AG10803 (cell line): ENCODE measurements around the gene ATP8A2.

ENCODE experiments used
- DNase-seq: peaks from one replicate; pipeline ENCODE4 v3.0.0; 2010; ENCODE audit warnings: low read depth
- H3K4me3 ChIP-seq: 2 replicates; pipeline ENCODE4 v1.5.1; 2011; ENCODE audit warnings: mild to moderate bottlenecking, low read length, control low read depth
- CTCF ChIP-seq: conservative IDR thresholded peaks from 2 replicates; pipeline ENCODE4 v1.5.1; 2011; ENCODE audit warnings: mild to moderate bottlenecking, low read length, control low read depth, inconsistent platforms

The ATP8A2 gene

GRCh38 chr13:26024558-26024957, 652.8 kb downstream of the ATP8A2 start:
- no peak overlapping the region for H3K4me3 ChIP-seq
- DNase-seq, result no peak
- no peak for TF ChIP-seq CTCF

- no peak for DNase-seq
- H3K4me3 ChIP-seq, result no peak overlapping the region
- TF ChIP-seq CTCF, result no peak
These were observed 653.4 kb downstream of the ATP8A2 start for GRCh38 chr13:26025196-26025595.

- TF ChIP-seq CTCF, result no peak
These were observed 654.0 kb downstream of the ATP8A2 start for GRCh38 chr13:26025771-26026170.

GRCh38 chr13:26026211-26026610, 654.4 kb downstream of the ATP8A2 start:
- DNase-seq, result no peak
- H3K4me3 ChIP-seq, result no peak overlapping the region
- TF ChIP-seq CTCF, result no peak

More at GRCh38 chr13:26025771-26026170, 654.0 kb downstream of the ATP8A2 start:
- H3K4me3 ChIP-seq, result no peak overlapping the region
- DNase-seq, result no peak

GRCh38 chr13:26029581-26030136, 657.9 kb downstream of the ATP8A2 start:
- TF ChIP-seq CTCF, result no peak
- DNase-seq, result no peak
- no peak overlapping the region for H3K4me3 ChIP-seq

- no peak overlapping the region for H3K4me3 ChIP-seq
- no peak for DNase-seq
- no peak for TF ChIP-seq CTCF
These were observed 658.6 kb downstream of the ATP8A2 start for GRCh38 chr13:26030331-26030730.

- no peak for TF ChIP-seq CTCF
- DNase-seq, result no peak
- H3K4me3 ChIP-seq, result no peak overlapping the region
These were observed 662.2 kb downstream of the ATP8A2 start for GRCh38 chr13:26034018-26034417.
